GM21367 (cell line): ENCODE measurements around the gene CSTPP1.
"Not testable (repeated sequence)": the region's sequence is repeated elsewhere in the genome, so short reads cannot be mapped to it uniquely, and the experiment has no call there.

Experiments
- ATAC-seq: cut with Tn5 transposase; IDR thresholded peaks from one replicate; pipeline ENCODE4 v1.9.1; 2021; ENCODE audit not compliant: unreplicated experiment

CSTPP1 gene

DNA sequence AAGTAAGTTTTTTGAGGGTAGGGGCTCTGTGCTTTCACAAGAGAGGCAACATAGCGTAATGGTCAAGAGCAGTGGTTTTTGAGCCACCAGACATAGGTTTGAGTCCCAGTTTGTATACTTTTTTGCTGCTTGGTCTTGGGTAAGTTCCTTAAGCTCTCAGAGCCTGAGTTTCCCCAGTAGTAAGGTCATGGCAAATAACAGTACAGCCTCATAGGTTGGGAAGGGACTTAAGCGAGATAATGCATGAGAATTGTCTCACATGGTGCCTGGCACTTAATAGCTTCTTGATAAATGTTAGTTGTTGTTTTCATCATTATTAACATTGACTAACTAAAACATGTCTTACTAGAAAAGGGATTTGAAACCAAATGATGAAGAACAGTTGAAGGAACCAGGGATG, 157.0 kb downstream of the CSTPP1 start:
- ATAC-seq: no peak

GRCh38 chr11:47096871-47097270, 160.3 kb downstream of the CSTPP1 start:
- not testable (repeated sequence) for ATAC-seq

DNA sequence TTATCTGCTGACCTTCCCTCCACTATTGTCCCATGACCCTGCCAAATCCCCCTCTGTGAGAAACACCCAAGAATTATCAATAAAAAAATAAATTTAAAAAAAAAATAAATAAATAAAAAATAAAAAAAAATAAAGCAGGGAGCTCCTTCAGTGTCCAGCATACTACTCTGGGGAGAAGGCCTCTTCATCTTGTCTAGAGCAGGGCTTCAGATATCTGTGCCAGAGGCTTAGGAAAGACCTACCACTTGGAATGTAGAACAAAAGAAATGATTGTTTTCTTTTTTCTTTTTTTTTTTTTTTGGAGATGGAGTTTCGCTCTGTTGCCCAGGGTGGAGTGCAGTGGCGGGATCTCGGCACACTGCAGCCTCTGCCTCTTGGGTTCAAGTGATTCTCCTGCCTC, 161.7 kb downstream of the CSTPP1 start:
- not testable (repeated sequence) for ATAC-seq

- ATAC-seq: no peak
These were observed 162.8 kb downstream of the CSTPP1 start for GRCh38 chr11:47099214-47099917.

- ATAC-seq: no peak
These were observed 163.4 kb downstream of the CSTPP1 start for GRCh38 chr11:47099918-47100315.

DNA sequence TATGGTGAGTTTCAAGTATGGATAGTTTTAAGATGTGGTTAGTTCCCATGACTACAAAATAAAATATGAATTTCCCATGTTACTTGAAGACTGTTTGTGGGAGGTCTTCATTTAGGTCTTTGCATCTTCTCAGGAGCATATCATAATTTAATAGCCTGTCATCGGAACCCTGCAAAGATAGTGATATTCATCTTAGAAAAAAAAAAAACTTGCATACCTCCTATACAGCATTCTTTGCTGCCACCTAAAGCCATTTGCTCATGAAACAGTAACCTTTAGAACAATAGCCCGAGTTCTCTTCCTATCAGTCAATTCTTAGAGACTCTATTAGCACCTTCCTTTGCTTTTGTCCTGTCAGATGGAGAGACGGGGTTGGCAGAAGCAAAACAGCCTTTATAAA, 164.8 kb downstream of the CSTPP1 start:
- ATAC-seq: no peak

DNA sequence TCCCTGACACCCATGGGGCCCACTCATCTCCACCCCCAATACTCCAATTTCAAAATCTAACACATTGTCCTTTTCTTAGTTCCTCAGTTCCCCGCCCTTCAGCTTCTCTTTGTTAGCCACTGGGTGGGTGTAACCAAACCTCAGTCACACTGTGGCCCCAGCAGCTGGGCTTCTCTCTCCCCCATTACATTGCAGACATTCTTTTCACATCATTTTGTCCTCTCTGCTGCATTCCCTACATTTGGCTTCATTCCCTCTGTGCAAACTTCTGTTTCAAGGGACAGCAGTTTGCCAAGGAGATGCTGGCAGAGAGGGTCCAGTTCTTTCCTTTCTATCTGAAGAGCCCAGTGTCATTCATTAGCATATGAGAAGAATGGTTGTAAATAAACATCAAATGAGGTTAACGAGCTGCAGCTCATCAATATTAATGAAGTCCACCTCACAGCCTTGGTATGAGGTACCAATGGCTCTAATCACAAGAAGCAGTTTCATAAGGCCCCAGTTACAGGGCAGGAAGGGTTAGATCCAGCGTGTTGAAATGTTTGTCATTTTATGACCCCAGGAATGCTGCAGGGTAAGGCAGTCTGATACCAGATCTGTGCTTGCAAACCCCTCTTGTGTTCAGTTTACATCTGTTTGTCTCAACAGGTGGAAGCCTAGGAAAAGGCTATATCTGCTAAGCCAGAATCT, 167.8 kb downstream of the CSTPP1 start:
- ATAC-seq: no peak

DNA sequence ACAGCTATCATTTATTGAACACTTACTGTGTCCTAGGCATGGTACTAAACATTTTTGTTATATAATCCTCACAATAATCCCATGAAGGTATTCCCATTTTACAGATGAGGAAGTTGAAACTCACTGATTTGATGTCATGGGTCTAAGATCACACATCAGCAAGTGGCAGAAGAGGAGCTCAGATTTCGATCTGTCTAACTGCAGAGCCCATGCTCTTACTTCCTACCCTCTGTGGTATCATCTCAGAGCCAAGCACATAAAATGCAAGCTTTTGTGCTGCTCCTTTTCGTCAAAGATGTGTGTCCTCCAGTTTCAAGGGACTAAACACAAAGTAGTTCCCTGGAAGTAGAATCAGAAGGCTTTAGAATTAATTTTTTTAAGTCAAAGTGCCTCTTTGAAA, 169.0 kb downstream of the CSTPP1 start:
- ATAC-seq: no peak

GRCh38 chr11:47105974-47106373, 169.4 kb downstream of the CSTPP1 start:
- no peak for ATAC-seq

GRCh38 chr11:47106798-47107411, 170.3 kb downstream of the CSTPP1 start:
- no peak for ATAC-seq

- no peak for ATAC-seq
These were observed 171.2 kb downstream of the CSTPP1 start for GRCh38 chr11:47107744-47108143.

DNA sequence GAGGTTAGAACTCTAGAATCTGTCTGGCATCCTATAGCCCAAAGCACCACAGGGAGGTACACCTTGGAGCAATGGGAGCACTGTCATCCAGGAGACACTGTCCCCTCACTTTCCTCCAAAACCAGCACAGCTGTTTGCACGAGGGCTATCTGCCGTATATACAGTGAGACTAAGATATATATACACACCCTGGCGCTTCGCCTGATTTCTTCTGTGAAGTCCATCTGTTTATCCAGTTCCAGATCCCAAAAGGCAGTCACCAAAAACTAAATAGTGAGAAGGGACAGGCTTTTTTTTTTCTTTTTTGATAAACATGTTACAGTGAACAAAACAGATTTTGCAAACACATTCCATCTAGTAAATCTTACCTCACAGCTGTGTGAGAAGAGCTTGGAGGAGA, 171.7 kb downstream of the CSTPP1 start:
- no peak for ATAC-seq

GRCh38 chr11:47109051-47109726, 172.6 kb downstream of the CSTPP1 start:
- no peak for ATAC-seq

DNA sequence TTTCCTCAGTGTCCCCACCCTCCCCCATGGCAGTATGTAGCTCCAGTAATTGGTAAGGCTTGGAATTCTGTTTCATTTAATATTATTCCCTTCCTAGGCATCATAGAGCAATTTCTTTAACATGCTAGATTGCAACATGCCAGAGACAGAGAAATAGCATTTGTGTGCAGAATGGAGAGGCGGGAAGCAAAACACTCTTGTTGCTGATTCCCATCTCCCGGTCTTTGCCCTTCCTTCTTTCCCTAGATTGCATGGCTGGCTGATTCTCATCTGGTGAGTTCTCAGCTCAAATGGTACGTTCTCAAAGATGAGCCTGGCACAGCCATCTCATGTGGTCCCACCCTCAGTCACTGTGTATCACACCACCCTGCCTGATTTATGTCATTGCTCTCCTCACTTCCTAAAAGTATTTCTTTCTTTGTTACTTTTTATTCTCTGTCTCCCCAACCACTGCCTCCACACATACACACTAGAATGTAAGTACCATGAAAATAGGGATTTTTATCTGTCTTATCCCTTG, 173.2 kb downstream of the CSTPP1 start:
- ATAC-seq: no peak

- ATAC-seq: peak; percentile 73
These were observed 174.8 kb downstream of the CSTPP1 start for GRCh38 chr11:47111318-47111804.

DNA sequence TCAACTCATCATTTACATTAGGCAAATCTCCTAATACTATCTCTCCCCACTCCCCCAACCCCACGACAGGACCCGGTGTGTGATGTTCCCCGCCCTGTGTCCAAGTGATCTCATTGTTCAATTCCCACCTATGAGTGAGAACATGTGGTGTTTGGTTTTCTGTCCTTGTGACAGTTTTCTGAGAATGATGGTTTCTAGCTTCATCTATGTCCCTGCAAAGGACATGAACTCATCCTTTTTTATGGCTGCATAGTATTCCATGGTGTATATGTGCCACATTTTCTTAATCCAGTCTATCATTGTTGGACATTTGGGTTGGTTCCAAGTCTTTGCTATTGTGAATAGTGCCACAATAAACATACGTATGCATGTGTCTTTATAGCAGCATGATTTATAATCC, 176.4 kb downstream of the CSTPP1 start:
- not testable (repeated sequence) for ATAC-seq

DNA sequence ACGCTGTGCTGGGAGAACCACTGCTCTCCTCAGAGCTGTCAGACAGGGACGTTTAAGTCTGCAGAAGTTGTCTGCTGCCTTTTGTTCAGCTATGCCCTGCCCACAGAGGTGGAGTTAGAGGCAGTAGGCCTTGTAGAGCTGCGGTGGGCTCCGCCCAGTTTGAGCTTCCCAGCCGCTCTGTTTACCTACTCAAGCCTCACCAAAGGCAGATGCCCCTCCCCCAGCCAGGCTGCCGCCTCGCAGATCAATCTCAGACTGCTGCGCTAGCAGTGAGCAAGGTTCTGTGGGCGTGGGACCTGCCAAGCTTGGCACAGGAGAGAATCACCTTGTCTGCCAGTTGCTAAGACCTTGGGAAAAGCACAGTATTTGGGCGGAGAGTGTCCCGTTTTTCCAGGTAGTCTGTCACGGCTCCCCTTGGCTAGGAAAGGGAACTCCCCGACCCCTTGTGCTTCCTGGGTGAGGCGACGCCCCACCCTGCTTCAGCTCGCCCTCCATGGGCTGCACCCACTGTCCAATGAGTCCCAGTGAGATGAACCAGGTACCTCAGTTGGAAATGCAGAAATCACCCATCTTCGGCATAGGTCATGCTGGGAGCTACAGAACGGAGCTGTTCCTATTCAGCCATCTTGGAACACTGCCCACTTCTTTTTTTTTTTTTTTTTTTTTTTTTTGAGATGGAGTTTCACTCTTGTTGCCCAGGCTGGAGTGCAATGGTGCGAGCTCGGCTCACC, 182.6 kb downstream of the CSTPP1 start:
- ATAC-seq: not testable (repeated sequence)

DNA sequence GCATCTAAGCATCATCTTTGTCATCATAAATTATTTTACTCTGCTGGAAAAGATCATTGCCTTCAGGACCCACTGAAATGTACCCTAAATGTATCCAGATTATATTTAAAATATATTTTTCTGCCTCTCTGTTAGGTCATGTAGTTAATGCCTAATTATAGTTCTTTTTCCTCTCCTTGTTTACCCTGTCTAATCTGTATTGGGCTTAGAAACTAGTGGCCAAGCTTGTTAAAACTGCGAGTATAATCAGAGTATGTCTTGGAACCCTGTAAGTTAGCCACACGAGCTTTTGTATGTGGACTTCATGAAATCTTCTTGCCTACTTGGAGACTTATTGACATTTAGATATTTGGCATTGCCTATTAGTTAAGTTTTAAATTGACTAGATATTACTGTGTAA, 184.5 kb downstream of the CSTPP1 start:
- no peak for ATAC-seq

DNA sequence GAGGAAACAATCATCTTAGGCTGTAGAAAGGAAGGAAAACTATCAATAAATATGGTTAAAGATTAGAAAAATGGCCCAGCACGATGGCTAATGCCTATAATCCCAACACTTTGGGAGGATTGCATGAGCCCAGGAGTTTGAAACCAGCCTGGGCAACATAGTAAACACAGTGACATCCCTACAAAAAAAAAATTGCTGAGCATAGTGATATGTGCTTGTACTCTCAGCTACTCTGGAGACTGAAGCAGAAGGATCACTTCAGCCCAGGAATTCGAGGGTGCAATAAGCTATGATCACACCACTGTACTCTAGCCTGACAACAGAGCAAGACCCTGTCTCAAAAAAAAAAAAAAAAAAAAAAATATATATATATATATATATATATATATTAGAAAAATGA, 185.2 kb downstream of the CSTPP1 start:
- ATAC-seq: no peak

DNA sequence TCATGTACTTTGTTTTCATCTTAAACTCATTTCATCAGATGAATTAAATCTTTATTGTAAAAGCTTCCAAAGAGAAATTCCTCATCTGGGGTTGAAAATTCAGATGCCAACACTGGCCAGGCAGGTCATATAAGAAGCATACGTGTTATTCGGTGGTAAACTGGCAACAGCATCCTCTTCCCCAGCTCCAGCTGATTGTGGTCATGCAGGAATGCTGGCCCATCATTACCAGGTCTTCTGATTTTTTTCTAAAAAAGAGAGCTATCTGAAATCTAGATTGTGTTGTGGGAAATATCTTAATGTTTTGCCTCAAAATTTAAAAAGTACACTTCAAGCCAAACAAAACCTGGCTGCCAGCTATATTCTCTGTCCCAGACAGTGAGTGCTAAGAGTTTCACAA, 186.5 kb downstream of the CSTPP1 start:
- ATAC-seq: no peak

DNA sequence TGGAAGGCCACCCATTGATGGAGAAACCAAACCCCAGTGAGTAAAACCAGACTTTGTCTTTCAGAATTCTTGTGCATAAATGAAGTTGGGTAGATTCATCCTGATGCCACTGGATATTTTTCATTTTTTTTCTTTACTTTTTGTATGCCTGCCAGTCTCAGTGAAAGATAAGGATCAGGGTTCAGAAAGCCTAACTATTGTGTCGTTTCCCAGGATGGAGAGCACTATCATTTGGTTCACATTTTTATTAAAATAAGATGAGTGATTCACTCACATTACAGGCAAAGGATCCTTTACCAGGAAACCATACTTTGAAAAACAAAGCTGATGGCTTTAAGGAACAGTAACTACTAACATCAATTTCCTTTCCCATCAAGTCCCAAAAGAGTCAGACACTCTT, 188.1 kb downstream of the CSTPP1 start:
- no peak for ATAC-seq
